Measurements from ENCODE around the gene IRS1.

IRS1 gene

GRCh38 chr2:226693521-226693920 is 106.1 kb downstream of the IRS1 start:
- no peak for DNase-seq (ENCODE audit: low read depth in 4 of 4, low spot score in 1 of 4)

DNA sequence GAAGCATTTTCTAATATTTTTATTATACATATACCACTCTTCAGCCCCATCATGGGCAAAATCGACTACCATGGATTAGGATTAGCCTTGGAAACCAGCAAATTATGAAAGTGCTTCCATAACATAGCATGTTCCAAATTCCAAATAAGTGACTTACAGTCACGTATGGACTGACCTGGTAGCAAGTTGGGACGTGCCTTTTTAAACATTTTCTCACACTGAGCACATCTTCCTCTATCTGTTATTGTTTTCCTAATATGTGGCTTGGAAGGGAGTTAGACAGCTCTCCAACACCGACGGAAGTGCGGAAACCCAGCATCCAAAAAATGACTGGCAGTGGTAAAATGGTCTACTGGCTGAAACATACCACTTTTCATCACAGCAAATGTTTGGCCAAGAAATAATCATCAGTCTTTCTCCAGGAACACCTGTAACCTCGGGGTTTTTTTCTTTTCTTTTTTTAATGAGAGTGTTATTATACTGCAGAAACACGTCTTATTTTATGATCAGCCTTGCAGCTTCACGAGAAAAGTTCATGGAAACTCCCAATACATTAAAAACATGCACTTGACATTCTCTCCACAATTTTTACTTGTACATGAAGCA is 107.0 kb downstream of the IRS1 start:
- no peak for DNase-seq (ENCODE audit: low read depth in 4 of 4, low spot score in 1 of 4)

GRCh38 chr2:226691255-226691654 is 108.4 kb downstream of the IRS1 start:
- no peak for DNase-seq (ENCODE audit: low read depth in 4 of 4, low spot score in 1 of 4)

- no peak for DNase-seq (ENCODE audit: low read depth in 4 of 4, low spot score in 1 of 4)
Observed at GRCh38 chr2:226690461-226691024, 109.1 kb downstream of the IRS1 start.

DNA sequence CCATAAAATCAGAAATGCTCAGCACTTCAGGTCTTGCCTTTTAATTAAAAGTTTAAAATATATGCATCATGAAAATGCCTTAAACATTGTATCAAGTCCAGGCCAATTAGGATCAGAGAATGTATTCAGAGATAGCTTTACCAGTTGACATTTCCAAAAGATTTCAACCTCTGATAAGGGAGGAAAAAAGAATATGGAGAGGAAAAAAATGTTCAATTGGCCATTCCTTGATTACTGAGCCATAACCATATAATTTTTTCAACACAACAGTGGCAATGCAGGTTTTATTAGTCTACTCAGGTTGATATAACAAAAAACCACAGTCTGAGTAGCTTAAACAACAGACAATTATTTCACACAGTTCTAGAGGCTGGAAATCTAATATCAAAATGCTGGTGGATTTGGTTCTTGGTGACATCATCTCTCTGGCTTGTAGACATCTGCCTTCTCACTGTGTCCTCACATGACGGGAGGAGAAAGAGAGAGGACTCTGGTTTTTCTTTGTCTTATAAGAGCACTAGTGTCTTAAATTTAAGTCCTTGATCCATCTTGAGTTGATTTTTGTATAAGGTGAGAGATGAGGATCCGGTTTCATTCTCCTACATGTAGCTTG is 111.9 kb downstream of the IRS1 start:
- DNase-seq (ENCODE audit: low read depth in 4 of 4, low spot score in 1 of 4), result no peak

- no peak for DNase-seq (ENCODE audit: low read depth in 4 of 4, low spot score in 1 of 4)
Observed at GRCh38 chr2:226684563-226684959, 115.1 kb downstream of the IRS1 start.

DNA sequence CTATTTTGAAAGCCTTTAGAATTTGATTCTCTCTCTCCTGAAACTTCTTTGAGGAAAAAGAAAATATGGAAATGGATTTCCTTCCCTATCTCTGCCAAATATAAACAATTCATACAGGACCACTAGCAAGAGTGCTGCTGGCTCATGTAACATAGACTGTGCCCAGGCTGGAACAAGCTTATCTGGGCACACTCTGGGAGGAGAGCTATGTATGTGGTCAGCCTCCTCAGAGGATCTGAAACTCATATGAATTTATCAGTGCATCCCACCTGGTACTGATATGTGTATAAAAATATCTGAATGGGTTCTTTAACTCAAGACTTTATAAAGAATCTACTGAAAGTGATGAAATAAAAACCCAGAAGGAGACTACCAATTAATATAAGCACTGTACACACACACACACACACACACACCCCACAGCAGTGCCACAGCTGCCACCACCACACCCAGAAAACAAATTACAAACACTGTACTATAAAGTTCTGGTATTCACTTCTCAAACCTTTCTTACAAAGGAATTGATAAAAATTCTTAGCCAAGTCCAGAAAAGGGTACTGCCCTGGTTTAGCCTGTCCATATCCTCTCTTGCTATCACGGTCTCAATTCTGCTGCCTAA is 115.6 kb downstream of the IRS1 start:
- no peak for DNase-seq (ENCODE audit: low read depth in 4 of 4, low spot score in 1 of 4)

GRCh38 chr2:226683196-226683595 is 116.4 kb downstream of the IRS1 start:
- DNase-seq (ENCODE audit: low read depth in 4 of 4, low spot score in 1 of 4), result no peak

Data from stimulated activated CD4-positive, alpha-beta T cell treated with anti-CD3 and anti-CD28 coated beads, Interleukin-1b, Interleukin-23, amount 100 ng/mL, for 24 hours (primary cell).